NCI-H2107 treated with DMSO at 0.1 percent for 48 hours (cell line): Measurements from ENCODE around the gene HOXD8.

Experiments
- DNase-seq: peaks from one replicate; lab custom pipeline; 2025; ENCODE audit not compliant: unreplicated experiment; lab: John Stamatoyannopoulos, UW

HOXD8 gene

GRCh38 chr2:176128982-176129796, at the start of gene HOXD8:
TSS of gene HOXD8 (plus strand) at chr2:176129705. CDS start at chr2:176130367, 662 bp downstream.
- no peak for DNase-seq

- peak; percentile 34 for DNase-seq
Observed at GRCh38 chr2:176079831-176080539, 49.5 kb upstream of the HOXD8 start.

- DNase-seq, result no peak
Observed at GRCh38 chr2:176080540-176081375, 48.7 kb upstream of the HOXD8 start.

DNA sequence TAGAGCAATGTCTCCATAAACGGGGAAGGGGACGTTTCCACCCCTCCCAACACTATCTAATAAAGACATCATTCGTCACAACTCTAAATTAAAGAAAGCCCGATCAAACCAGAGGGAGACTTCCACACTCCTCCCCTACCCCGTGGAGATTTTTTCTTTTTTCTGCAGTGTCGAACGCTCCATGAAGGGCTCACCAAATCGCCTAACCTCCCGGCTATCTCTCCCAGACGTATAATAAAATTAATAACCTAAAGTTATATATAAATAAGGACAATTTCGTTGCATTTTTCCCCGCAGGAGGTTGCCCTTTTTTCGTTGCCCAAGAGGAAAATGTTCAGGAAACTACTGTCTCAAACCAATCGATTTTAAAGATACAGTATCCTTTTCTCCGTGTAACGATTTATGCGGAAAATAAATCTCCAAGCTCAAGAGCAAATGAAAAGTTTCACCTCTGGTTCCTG, 48.1 kb upstream of the HOXD8 start:
- DNase-seq, result no peak

- DNase-seq, result no peak
Observed at GRCh38 chr2:176081837-176082524, 47.5 kb upstream of the HOXD8 start.

GRCh38 chr2:176082525-176082823, 47.0 kb upstream of the HOXD8 start:
- DNase-seq, result no peak

- DNase-seq, result no peak
Observed at GRCh38 chr2:176082824-176083751, 46.4 kb upstream of the HOXD8 start.

DNA sequence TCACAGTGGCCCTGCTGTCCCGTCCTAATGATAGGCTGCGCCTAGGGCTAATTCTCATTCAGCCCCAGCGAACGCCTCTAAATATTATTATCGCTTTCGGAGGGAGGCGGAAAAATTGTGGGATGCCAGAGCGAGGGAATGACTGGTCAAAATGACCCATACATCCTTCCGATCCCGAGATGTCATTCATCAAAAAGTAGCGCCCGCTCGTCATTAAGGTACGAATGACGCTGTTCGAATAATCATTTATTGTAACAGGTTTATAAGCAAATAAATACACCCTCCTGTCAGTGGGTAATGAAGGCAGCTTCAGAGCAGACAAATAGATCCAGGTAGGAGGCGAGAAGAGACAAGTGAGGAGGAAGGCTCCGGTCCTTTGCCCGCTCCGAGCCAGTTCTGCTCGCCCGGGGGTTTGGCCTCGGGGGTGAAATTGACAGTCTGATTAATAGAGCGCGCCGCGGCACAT, 45.7 kb upstream of the HOXD8 start, which contains the start of gene EVX2:
TSS of gene EVX2 (minus strand) at position 167 of the 466 bp plus-strand sequence. CDS start 186 bp downstream, outside the sequence.
- no peak for DNase-seq

GRCh38 chr2:176084611-176085119, 44.8 kb upstream of the HOXD8 start:
- no peak for DNase-seq

GRCh38 chr2:176085120-176085788, 44.3 kb upstream of the HOXD8 start:
- DNase-seq, result no peak

DNA sequence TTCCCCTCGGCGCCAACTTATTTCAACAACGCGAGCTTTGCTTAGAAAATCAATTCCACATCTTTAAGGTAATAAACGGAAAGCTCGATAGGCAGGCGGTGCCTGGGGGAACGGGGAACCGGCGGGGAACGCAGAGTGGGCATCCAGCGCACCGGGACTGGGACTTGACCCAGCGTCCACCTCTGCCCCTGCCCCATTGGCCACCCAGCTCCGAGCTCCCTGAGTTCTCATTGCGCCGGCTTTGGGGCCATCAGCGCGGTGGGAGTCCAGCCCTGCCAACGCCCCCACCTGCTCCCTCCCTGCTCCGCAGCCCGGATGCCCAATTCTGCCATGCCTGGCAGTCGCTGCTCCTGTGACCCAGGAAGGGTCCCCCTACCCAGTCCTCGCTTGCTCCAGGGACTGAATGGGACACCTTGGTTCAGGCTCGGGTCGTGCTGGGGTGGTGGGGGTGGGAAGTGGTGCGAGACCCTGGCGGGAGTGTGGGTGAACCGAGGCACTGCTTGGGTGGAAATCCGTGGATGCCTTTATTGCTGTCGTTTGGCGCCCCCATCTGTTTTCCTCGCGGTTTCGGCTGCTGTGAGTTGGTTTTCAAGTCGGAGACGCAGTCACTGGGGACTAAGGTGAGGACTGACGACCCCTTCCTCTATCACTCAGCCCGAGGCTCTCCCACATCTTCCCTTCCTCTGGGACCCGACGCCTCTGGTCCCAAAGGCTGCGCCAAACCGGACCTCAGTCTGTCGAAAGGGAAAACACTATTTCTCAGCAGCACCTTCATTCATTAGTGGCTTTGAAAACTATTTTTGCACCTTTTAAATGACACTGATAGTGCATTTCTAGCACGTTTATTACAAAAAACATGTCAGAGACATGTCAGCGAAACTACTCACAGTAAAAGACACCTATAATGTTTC, 43.4 kb upstream of the HOXD8 start:
- DNase-seq, result no peak

DNA sequence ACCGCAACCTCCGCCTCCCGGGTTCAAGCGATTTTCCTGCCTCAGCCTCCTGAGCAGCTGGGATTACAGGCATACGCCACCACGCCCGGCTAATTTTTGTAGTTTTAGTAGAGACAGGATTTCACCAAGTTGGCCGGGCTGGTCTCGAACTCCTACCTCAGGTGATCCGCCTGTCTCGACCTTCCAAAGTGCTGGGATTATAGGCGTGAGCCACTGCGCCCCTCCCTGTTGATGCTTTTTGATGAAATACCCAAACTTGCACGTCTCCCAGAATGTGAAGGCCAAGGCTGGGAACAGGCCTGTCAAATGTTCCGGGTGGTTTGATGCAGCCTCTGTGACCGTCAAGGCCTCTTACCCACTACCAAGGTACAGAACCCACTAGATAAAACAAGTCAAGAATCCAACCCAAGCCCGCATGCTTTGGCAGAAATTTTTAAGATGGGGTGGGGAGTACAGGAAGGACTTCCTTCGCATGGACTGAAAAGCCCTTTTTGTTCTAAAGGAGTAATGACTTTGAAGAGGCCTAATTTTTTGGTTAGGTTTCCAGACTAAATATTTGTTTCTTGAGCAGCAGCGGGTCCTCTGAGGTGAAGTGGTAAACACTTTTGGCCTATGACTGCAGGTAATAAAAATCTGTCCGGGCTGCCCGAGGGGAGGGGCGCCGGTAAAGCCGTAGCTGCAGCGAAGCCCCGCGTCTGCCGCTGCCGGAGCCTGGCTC, 42.0 kb upstream of the HOXD8 start:
- no peak for DNase-seq

DNA sequence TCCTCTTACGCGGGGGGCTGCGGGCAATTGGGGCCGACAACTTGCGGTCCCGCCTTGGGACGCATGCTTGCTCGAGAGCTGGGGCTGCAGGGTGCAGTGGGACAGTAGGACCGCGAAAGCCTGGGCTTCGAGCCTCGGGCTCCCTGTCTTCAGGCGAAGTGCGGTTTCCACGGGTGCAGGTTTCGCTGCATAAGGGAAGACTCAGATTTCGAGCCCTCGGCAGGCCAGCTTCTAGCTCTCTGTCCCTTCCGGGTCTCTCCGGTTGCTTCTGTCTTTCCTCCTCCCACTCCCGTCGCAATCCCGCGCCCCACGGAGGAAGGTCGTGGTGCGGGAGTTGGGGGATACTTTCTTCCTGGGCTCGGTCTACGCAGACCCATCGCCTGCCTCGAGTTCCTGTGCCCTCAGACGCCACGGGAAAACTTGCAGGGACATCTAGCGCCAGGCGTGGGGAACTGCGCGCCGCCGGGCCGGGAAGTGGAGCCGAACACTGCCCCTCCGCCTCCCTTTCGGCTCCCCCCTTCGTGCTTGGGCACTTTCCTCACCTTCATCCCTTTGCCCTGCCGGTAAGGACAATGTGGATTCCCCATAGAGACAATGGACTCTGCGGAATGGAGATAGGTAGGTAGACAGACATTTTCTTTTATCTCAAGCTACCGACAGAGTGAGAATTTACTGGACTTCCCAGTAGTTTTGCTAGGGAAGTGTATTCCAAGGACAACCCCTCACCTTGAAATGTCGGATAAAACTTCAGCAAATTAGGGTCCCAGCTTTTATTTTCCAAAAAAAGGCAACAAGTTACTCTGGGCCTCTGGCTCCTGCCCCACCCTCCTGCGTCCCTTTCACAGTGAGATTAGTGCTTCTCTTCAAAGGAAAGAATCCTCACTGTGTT, 41.2 kb upstream of the HOXD8 start:
- no peak for DNase-seq

DNA sequence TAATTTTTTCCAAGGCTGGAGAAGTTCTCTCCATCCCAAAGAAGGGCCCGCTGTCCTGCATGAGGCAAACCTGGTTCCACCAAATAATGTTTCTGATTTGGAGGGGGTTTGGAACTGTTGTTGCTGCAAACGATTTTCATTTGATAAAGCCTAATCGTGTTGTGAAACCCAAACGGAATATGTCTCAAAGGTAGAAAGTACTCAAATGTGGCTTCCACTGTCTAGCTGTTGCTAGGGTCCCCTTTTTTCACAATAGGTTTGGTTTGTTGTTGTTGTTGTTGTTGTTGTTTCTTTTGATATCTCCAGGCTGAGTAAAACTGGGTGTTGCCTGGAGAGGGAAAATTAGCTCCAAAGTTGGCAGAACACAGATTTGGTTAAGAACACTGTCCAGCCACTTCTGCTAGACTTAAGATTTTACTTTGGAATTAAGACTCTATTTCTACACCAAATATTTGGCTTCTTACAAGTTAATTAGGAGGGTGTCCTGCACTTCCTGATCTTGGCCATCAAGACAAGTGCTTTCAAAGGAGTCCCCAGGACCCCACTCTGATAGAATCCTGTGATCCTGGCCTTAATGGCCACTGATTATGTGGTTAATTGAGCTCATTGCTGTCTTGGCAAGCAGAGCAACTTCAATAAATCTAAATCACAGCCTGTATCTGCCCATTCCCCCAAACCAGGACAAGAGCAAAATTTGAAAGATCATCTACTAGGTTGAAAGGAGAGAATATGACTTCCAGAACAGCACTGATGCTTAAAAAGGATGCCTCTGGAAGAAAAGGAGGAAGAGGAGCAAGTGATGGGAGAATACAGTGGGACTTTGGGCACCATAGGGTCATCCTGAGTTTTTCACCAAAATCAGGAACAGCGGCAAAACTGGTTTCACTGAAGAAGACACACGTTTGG, 40.3 kb upstream of the HOXD8 start:
- DNase-seq, result no peak

GRCh38 chr2:176089843-176090395, 39.6 kb upstream of the HOXD8 start:
- DNase-seq, result no peak
